Esophagus muscularis mucosa (tissue), 4 donors: ENCODE data around the gene ZNF521. TPM values are rescaled to one million over a fixed set of nuclear protein-coding genes. Genes with fewer than 3 reads are reported as not detected.

ENCODE experiments used
- DNase-seq: peaks from one replicate; pipeline ENCODE4 v3.0.0-alpha.2; 2017; ENCODE audit errors: extremely low spot score
- H3K27ac ChIP-seq, 4 donors: fragments of 200-600 bp; sonication (generic); replicated peaks in 1 of 4; 1 replicate in 3 of 4; 2 replicates in 1 of 4; pipeline ENCODE4 v1.5.1; 2016 to 2019; ENCODE audit warnings: mild to moderate bottlenecking in 1 of 4
- H3K27me3 ChIP-seq, 4 donors: fragments of 200-600 bp; sonication (generic); one replicate each; pipeline versions ENCODE4 v1.5.1 to v1.6.0; 2016 to 2019
- H3K36me3 ChIP-seq, 4 donors: fragments of 200-600 bp; sonication (generic); one replicate each; pipeline ENCODE4 v1.5.1; 2016 to 2019
- H3K4me1 ChIP-seq, 4 donors: fragments of 200-600 bp; sonication (generic); one replicate each; pipeline ENCODE4 v1.5.1; 2016 to 2019
- H3K4me3 ChIP-seq, 4 donors: fragments of 200-600 bp; sonication (generic); 1 replicate in 2 of 4; 2 replicates in 2 of 4; pipeline ENCODE4 v1.5.1; 2016 to 2019; ENCODE audit warnings: mild to moderate bottlenecking in 4 of 4, moderate library complexity in 1 of 4
- H3K9me3 ChIP-seq, 4 donors: fragments of 200-600 bp; sonication (generic); 1 replicate in 3 of 4; 2 replicates in 1 of 4; pipeline ENCODE4 v1.5.1; 2016 to 2019
- CTCF ChIP-seq, 3 experiments: fragments of 200-600 bp in 2 of 3; fragments of 450-650 bp in 1 of 3; sonication (generic) in 2 of 3; IDR thresholded peaks; one replicate each; pipeline ENCODE4 v1.5.1; 2017 to 2019; ENCODE audit warnings: antibody characterized with exemption in 3 of 3, mild to moderate bottlenecking in 2 of 3, moderate library complexity in 1 of 3
- EP300 ChIP-seq: sonication (generic); formaldehyde crosslinking; IDR thresholded peaks from one replicate; pipeline ENCODE4 v1.6.1; 2017; ENCODE audit warnings: antibody characterized with exemption
- POLR2A ChIP-seq: fragments of 450-650 bp; IDR thresholded peaks from one replicate; pipeline ENCODE4 v1.6.1; 2017; ENCODE audit warnings: antibody characterized with exemption, moderate library complexity, mild to moderate bottlenecking, low read depth
- POLR2AphosphoS5 ChIP-seq, 2 donors: sonication (generic); formaldehyde crosslinking; IDR thresholded peaks; one replicate each; pipeline ENCODE4 v1.6.1; 2017; ENCODE audit warnings: antibody characterized with exemption in 2 of 2
- whole genome bisulfite sequencing: methylation state at CpG from one replicate; pipeline ENCODE4 v1.1.5; 2018; 5-methylcytosine and 5-hydroxymethylcytosine counted together
- intact Hi-C: fragments of 100-400 bp; cut with DNase I; formaldehyde crosslinking; loops from one replicate; pipeline ENCODE4 v1.15.1; 2023
- total RNA-seq, 4 donors: library from RNA; depleted of rRNA; stranded (reverse); fragments of >200 nt; gene quantifications; one replicate each; pipeline versions ENCODE4 v1.1.0 to v1.2.1, GENCODE V29; 2016

The ZNF521 gene
- total RNA-seq, 4 donors from 2014 or later = 15.6 to 20.6 (median 16.9) TPM

GRCh38 chr18:25019086-25019860 lies 332.7 kb downstream of the ZNF521 start:
- Histone ChIP-seq H3K9me3 (peaks cover 0 to 15% (median 8%) of the 10 kb centered on the region in 4 donors), H3K36me3 (no peaks in the 10 kb centered on the region), H3K4me1 (no peaks in the 10 kb centered on the region), H3K27ac (no peak overlapping the region), H3K4me3 (no peak overlapping the region), H3K27me3 (peaks cover 0 to 26% (median 4%) of the 10 kb centered on the region in 4 donors)
- intact Hi-C loops = no loop called here
- TF ChIP-seq CTCF (IDR thresholded peaks at IDR 0.05) (no peak), POLR2AphosphoS5 (IDR thresholded peaks at IDR 0.05) (no peak), POLR2A (no peak), EP300 (no peak)
- 76% methylated on average over 8 of the region's 8 CpGs for WGBS
- peak; percentile 47 for DNase-seq

- H3K9me3 ChIP-seq = peaks cover 0 to 13% (median 8%) of the 10 kb centered on the region in 4 donors
- no peak for DNase-seq
- H3K36me3 ChIP-seq = no peaks in the 10 kb centered on the region
- TF ChIP-seq POLR2AphosphoS5 (IDR thresholded peaks at IDR 0.05) = no peak
- no peak for TF ChIP-seq POLR2A
- TF ChIP-seq EP300 = no peak
- TF ChIP-seq CTCF (IDR thresholded peaks at IDR 0.05) = no peak
- no peaks in the 10 kb centered on the region for H3K4me1 ChIP-seq
- intact Hi-C loops = no loop called here
- 95% methylated on average over 11 of the region's 13 CpGs for WGBS
- no peak overlapping the region for H3K4me3 ChIP-seq
- H3K27me3 ChIP-seq = peaks cover 0 to 26% (median 4%) of the 10 kb centered on the region in 4 donors
- H3K27ac ChIP-seq = no peak overlapping the region
Observed at GRCh38 chr18:25016666-25017065, 335.3 kb downstream of the ZNF521 start.

GRCh38 chr18:25016181-25016580 lies 335.8 kb downstream of the ZNF521 start:
- intact Hi-C loops = no loop called here
- H3K27me3 ChIP-seq = peaks cover 0 to 26% (median 4%) of the 10 kb centered on the region in 4 donors
- no peak for DNase-seq
- no peak overlapping the region for H3K4me3 ChIP-seq
- peaks cover 0 to 8% (median 5%) of the 10 kb centered on the region in 4 donors for H3K9me3 ChIP-seq
- H3K27ac ChIP-seq = no peak overlapping the region
- 96% methylated on average over 13 of the region's 17 CpGs for WGBS
- H3K4me1 ChIP-seq = no peaks in the 10 kb centered on the region
- no peaks in the 10 kb centered on the region for H3K36me3 ChIP-seq
- TF ChIP-seq POLR2A = no peak
- TF ChIP-seq EP300 = no peak
- TF ChIP-seq POLR2AphosphoS5 (IDR thresholded peaks at IDR 0.05) = no peak
- no peak for TF ChIP-seq CTCF (IDR thresholded peaks at IDR 0.05)
